ENCODE results near the gene HTT. TPM values are rescaled to one million over a fixed set of nuclear protein-coding genes. Genes with fewer than 3 reads are reported as not detected.

HTT gene
- total and polyA plus RNA-seq, 9 of the 15 experiments (the other 6 are each of a cell fraction or from before 2014, with no cell fraction given), result 0.66 to 31.6 (median 14.7) TPM

GRCh38 chr4:3130201-3130600, 55.7 kb downstream of the HTT start (continued):
- no peak for TF ChIP-seq SMAD4 (CRISPR knock-in tag; conservative IDR thresholded peaks at IDR 0.05)
- no peak for TF ChIP-seq HSF4 (CRISPR knock-in tag; IDR thresholded peaks at IDR 0.05; ENCODE audit: borderline replicate concordance)

GRCh38 chr4:3130826-3131225, 56.3 kb downstream of the HTT start:
- CTCF ChIA-PET (ENCODE audit: low intra/inter-chr PET ratio), result no interaction called here
- no peaks in the 10 kb centered on the region for H3K79me2 ChIP-seq (ENCODE audit: control insufficient read depth, insufficient read depth, low read length)
- ATAC-seq (no peak), DNase-seq (ENCODE audit: extremely low read depth in 1 of 4, low spot score in 3 of 4) (no peak), FAIRE-seq (no peak)
- no peaks in the 10 kb centered on the region for H4K20me1 ChIP-seq (replicated peaks; ENCODE audit: control insufficient read depth, insufficient read depth, low read length)
- H3K27me3 ChIP-seq (ENCODE audit: control insufficient read depth in 2 of 2, insufficient read depth in 2 of 2, low read length in 2 of 2), result no peaks in the 10 kb centered on the region
- TF ChIP-seq SAP30 (IDR thresholded peaks at IDR 0.05; ENCODE audit: borderline replicate concordance, insufficient read depth, low read depth, low read length, poor library complexity, severe bottlenecking), result no peak
- H3K4me2 ChIP-seq (ENCODE audit: insufficient read depth, low read length), result no peak overlapping the region
- H3K4me3 ChIP-seq, result no peak overlapping the region
- H3K9ac ChIP-seq (ENCODE audit: insufficient read depth in 1 of 2, low read depth in 2 of 2, low read length in 2 of 2), result no peak overlapping the region
- intact Hi-C loops (cut with micrococcal nuclease), result loop anchor here (10.0 kb wide), 1 partner anchor 86 kb away; no protein-coding TSS in a partner anchor
- no TSS peak for BruUV-seq (replicated peaks)
- no peaks in the 10 kb centered on the region for H3K9me1 ChIP-seq (ENCODE audit: control insufficient read depth, insufficient read depth, low read length)
- no peaks in the 10 kb centered on the region for H3K4me1 ChIP-seq (replicated peaks in 1 of 2; ENCODE audit: control insufficient read depth in 2 of 2, insufficient read depth in 2 of 2, low read length in 2 of 2)
- no peak overlapping the region for H2AFZ ChIP-seq (ENCODE audit: low read depth, low read length)
- peaks cover 81% of the 10 kb centered on the region for H3K36me3 ChIP-seq (ENCODE audit: control insufficient read depth, insufficient read depth, low read length)
- POLR2A ChIA-PET, result interaction anchor here (0.6 kb wide), 1 partner anchor 12 kb away, joined by 3 read pairs; no protein-coding TSS in a partner anchor
- H3K27ac ChIP-seq (ENCODE audit: extremely low read depth, low read depth, low read length), result no peak overlapping the region
- H3K9me3 ChIP-seq (replicated peaks; ENCODE audit: control insufficient read depth, insufficient read depth, low read depth, low read length), result no peaks in the 10 kb centered on the region
- in situ Hi-C loops (cut with MboI), result no loop called here
- 78% methylated on average over 4 of the region's 4 CpGs for WGBS (ENCODE audit: insufficient coverage, low coverage, missing lambda C conversion rate)

- WGBS (ENCODE audit: insufficient coverage, low coverage, missing lambda C conversion rate), result 87% methylated on average over 5 of the region's 5 CpGs
- no peak for DNase-seq (ENCODE audit: extremely low read depth in 1 of 4, low spot score in 3 of 4)
- TF ChIP-seq ZNF785 (CRISPR knock-in tag; IDR thresholded peaks at IDR 0.05), result no peak
- no peak for TF ChIP-seq ZFP36 (IDR thresholded peaks at IDR 0.05; ENCODE audit: low read depth, low read length, partially characterized antibody)
- TF ChIP-seq ZNF277 (CRISPR knock-in tag; IDR thresholded peaks at IDR 0.05; ENCODE audit: borderline replicate concordance), result no peak
- no peak for TF ChIP-seq NKRF (IDR thresholded peaks at IDR 0.05; ENCODE audit: borderline replicate concordance)
- TF ChIP-seq HIVEP1 (CRISPR knock-in tag; IDR thresholded peaks at IDR 0.05), result no peak
Observed at GRCh38 chr4:3134201-3134600, 59.7 kb downstream of the HTT start.

More at GRCh38 chr4:3134201-3134600, 59.7 kb downstream of the HTT start:
- ATAC-seq (no peak), FAIRE-seq (no peak)
- BruUV-seq (replicated peaks), result no TSS peak
- Histone ChIP-seq H4K20me1 (replicated peaks; ENCODE audit: control insufficient read depth, insufficient read depth, low read length) (no peaks in the 10 kb centered on the region), H3K36me3 (ENCODE audit: control insufficient read depth, insufficient read depth, low read length) (peaks cover 69% of the 10 kb centered on the region), H3K4me3 (no peak overlapping the region), H3K4me2 (ENCODE audit: insufficient read depth, low read length) (no peak overlapping the region), H3K27ac (ENCODE audit: extremely low read depth, low read depth, low read length) (no peak overlapping the region), H3K27me3 (ENCODE audit: control insufficient read depth in 2 of 2, insufficient read depth in 2 of 2, low read length in 2 of 2) (no peaks in the 10 kb centered on the region), H2AFZ (ENCODE audit: low read depth, low read length) (no peak overlapping the region), H3K79me2 (ENCODE audit: control insufficient read depth, insufficient read depth, low read length) (no peaks in the 10 kb centered on the region), H3K9ac (ENCODE audit: insufficient read depth in 1 of 2, low read depth in 2 of 2, low read length in 2 of 2) (no peak overlapping the region), H3K9me3 (replicated peaks; ENCODE audit: control insufficient read depth, insufficient read depth, low read depth, low read length) (no peaks in the 10 kb centered on the region), H3K4me1 (replicated peaks in 1 of 2; ENCODE audit: control insufficient read depth in 2 of 2, insufficient read depth in 2 of 2, low read length in 2 of 2) (no peaks in the 10 kb centered on the region), H3K9me1 (ENCODE audit: control insufficient read depth, insufficient read depth, low read length) (no peaks in the 10 kb centered on the region)
- intact Hi-C loops (cut with micrococcal nuclease) (loop anchor here (10.0 kb wide), 1 partner anchor 89 kb away; no protein-coding TSS in a partner anchor), in situ Hi-C loops (cut with MboI) (no loop called here)
- POLR2A ChIA-PET, result interaction anchor here (0.6 to 1.3 kb wide), 2 partner anchors 12 to 61 kb away, joined by 3 to 7 read pairs; no protein-coding TSS in a partner anchor
- CTCF ChIA-PET (ENCODE audit: low intra/inter-chr PET ratio), result interaction anchor here (0.6 kb wide), 1 partner anchor 456 kb away, joined by 3 read pairs; no protein-coding TSS in a partner anchor
